Endometrium (tissue), 2 donors: Measurements from ENCODE around the gene ACP2.
"Not testable (repeated sequence)": the region's sequence is repeated elsewhere in the genome, so short reads cannot be mapped to it uniquely, and the experiment has no call there.

ENCODE experiments used
- FAIRE-seq: peaks from 2 replicates; lab custom pipeline; 2012; peaks lifted over from hg19 to GRCh38; lab: Jason Lieb, UNC
- donor health status: control.
- donor health status: control.

Gene ACP2

GRCh38 chr11:47202576-47202975 is 46.0 kb downstream of the ACP2 start:
- no peak for FAIRE-seq

DNA sequence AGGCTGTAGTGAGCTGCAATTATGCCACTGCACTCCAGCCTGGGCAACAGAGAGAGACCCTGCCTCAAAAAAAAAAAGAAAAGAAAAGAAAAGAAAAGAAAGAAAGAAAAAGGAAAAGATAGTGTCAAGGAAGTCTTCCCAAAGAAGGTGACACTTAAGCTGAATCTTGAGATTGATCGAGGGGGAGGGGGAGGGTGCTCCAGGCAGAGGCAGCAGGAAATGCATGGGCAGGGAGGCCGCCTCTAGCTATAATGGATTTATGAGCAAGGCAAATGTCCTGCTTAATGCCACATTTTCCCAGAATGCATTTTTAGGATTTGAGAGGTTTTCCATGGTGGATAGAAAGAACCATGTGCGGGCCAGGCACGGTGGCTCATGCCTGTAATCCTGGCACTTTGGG is 47.6 kb downstream of the ACP2 start:
- FAIRE-seq, result no peak

DNA sequence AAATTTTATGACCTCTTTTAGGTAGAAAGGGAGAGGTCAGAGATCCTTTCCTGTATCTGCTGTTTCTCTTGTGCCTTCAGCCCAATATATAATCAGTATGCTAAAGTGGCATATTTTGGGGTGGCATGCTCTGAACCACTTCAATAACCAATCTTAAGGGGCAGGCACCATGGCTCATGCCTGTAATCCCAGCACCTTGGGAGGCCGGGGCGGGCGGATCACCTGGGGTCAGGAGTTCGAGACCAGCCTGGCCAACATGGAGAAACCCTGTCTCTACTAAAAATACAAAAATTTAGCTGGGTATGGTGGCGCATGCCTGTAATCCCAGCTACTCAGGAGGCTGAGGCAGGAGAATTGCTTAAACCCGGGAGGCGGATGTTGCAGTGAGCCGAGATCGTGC is 50.5 kb downstream of the ACP2 start:
- FAIRE-seq, result not testable (repeated sequence)

DNA sequence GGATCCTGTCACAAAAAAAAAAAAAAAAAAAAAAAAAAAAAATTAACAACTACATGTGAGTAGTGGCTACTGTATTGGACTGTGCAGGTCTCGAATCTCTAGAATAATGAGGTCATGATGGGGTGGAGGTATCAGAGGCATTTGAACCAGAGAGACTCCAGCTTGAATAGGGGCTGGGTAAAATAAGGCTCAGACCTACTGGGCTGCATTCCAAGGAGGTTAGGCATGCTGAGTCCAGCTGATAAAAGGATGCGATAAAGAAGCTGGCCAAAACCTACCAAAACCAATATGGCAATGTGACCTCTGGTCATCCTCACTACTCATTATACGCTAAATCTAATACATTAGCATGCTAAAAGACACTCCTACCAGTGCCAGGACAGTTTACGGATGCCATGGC is 56.5 kb downstream of the ACP2 start:
- no peak for FAIRE-seq

DNA sequence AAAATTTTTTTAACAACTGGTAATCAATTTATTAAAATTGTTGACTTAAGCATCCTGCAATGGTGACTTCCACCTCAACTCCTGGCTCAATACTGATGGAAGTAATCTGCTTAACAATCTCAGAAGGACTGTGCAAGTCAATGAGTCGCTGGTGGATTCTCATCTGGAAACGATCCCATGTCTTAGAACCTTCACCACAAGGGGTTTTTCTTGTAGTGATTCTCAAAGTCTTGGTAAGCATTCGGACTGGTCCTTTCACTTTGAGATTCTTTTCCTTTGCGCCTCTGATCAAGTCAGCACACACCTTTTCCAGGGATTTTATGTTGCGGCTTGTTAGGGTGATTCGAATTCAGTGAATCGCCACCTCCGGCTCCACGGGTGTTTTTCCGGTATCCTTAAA is 57.5 kb downstream of the ACP2 start:
- FAIRE-seq, result not testable (repeated sequence)
